Measurements from ENCODE around the gene TMEM101. TPM values are rescaled to one million over a fixed set of nuclear protein-coding genes. Genes with fewer than 3 reads are reported as not detected.

The TMEM101 gene
- total and polyA plus RNA-seq, 2 donors (not counting 3 experiments of a cell fraction or from before 2014, with no cell fraction given), result 30.4 to 60.2 TPM

DNA sequence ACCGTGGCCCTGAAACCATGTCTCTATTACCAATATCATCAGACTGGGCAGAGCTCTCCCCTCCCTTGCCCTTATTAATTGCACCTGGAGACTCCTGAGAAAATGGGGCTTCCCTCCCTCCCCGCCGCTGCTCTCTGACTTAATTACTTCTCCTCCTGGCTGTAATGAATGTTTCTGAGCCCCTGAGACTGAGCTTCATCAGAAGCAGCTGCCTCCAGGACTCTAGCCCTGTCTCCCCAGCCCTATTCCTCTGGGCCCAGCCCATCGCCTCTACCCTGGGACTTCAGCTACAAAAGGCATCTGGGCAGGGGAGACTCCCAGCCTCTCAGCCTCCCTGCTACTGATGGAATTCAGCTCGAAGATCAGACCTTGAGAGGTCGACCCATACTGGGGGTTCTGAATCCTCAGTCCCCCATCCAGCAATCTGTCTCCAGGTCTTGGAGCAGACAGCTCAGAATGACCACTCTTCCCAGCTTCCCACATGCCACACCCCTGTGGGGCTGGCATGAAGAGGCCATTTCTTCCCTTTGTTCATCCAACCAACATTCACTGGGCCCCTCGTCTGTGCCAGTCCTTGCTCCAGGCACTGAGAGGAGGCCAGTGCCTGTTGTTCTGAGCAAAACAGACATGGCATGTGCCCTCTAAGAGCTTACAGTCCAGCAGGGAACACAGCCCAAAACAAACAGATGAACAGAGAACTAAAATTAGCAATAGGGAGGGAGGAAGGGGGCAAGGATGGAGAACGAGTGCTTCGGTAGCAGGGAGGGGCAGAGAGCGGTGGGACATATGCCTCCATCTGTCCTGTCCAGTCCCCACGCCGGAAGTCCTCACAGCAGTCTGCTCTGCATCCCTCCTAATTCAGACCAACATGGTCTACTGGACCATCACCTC, 27.4 kb downstream of the TMEM101 start:
- no peaks in the 10 kb centered on the region for H4K20me1 ChIP-seq (replicated peaks; ENCODE audit: control insufficient read depth, extremely low read depth, insufficient read depth, low read length)
- H3K27me3 ChIP-seq (ENCODE audit: control insufficient read depth in 2 of 2, insufficient read depth in 2 of 2, low read length in 2 of 2), result peaks cover 5 to 6% of the 10 kb centered on the region in 2 experiments
- no peaks in the 10 kb centered on the region for H3K79me2 ChIP-seq (ENCODE audit: control insufficient read depth, insufficient read depth, low read length)
- dilution Hi-C loops (cut with MboI; ENCODE audit: extremely low pct_ligation_motif_present, low sequenced_read_pairs), result no loop called here
- no peak for DNase-seq (ENCODE audit: low read depth, low spot score)
- no peaks in the 10 kb centered on the region for H3K9me1 ChIP-seq (replicated peaks; ENCODE audit: control insufficient read depth, extremely low read depth, insufficient read depth, low read length)
- no peak overlapping the region for H3K27ac ChIP-seq (ENCODE audit: insufficient read depth, low read depth, low read length)
- intact Hi-C loops (cut with micrococcal nuclease), result no loop called here
- POLR2A ChIA-PET, result no interaction called here
- H3K36me3 ChIP-seq (ENCODE audit: control insufficient read depth in 2 of 2, extremely low read depth in 1 of 2, insufficient read depth in 2 of 2, low read length in 2 of 2), result no peaks in the 10 kb centered on the region
- H3K4me2 ChIP-seq (ENCODE audit: insufficient read depth, low read length), result no peak overlapping the region
- H2AFZ ChIP-seq (ENCODE audit: low read depth, low read length), result no peak overlapping the region
- H3K9ac ChIP-seq (replicated peaks; ENCODE audit: extremely low read depth, insufficient read depth, low read length), result no peak overlapping the region
- no peak overlapping the region for H3K4me3 ChIP-seq (replicated peaks in 1 of 3; ENCODE audit: insufficient read depth in 1 of 3, low read depth in 1 of 3, low read length in 3 of 3)
- peaks cover 4% of the 10 kb centered on the region for H3K4me1 ChIP-seq (ENCODE audit: control insufficient read depth, extremely low read depth, insufficient read depth, low read length)
- FAIRE-seq, result no peak
- CTCF ChIA-PET, result interaction anchor here (0.9 to 2.1 kb wide), 6 partner anchors 11 to 77 kb away, joined by 3 to 14 read pairs (median 4); no protein-coding TSS in a partner anchor
- no peaks in the 10 kb centered on the region for H3K9me3 ChIP-seq (replicated peaks; ENCODE audit: control insufficient read depth, insufficient read depth, low read length)
- TF ChIP-seq POLR2A (IDR thresholded peaks at IDR 0.05; ENCODE audit: low read depth, low read length) (no peak), JUN (IDR thresholded peaks at IDR 0.05; ENCODE audit: borderline replicate concordance, insufficient read depth, insufficient read length, low read depth) (no peak), FOS (IDR thresholded peaks at IDR 0.05; ENCODE audit: borderline replicate concordance, insufficient read depth, low read length) (no peak), GATA2 (IDR thresholded peaks at IDR 0.05; ENCODE audit: insufficient read depth, insufficient read length, low read depth, low read length) (no peak), MYC (IDR thresholded peaks at IDR 0.05; ENCODE audit: low read depth, low read length) (no peak), EZH2 (IDR thresholded peaks at IDR 0.05; ENCODE audit: borderline replicate concordance, low read depth, low read length, severe bottlenecking) (no peak), POLR2AphosphoS5 (IDR thresholded peaks at IDR 0.05; ENCODE audit: insufficient read depth, low read depth, low read length) (no peak)
- TF ChIP-seq, protein P1, sequence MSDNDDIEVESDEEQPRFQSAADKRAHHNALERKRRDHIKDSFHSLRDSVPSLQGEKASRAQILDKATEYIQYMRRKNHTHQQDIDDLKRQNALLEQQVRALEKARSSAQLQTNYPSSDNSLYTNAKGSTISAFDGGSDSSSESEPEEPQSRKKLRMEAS (IDR thresholded peaks at IDR 0.05; ENCODE audit: insufficient read depth, insufficient read length), result no peak
- no TSS peak for BruUV-seq (replicated peaks)

Measured in endothelial cell of umbilical vein (primary cell).